ENCODE measurements around the gene TNNI2.

DNA sequence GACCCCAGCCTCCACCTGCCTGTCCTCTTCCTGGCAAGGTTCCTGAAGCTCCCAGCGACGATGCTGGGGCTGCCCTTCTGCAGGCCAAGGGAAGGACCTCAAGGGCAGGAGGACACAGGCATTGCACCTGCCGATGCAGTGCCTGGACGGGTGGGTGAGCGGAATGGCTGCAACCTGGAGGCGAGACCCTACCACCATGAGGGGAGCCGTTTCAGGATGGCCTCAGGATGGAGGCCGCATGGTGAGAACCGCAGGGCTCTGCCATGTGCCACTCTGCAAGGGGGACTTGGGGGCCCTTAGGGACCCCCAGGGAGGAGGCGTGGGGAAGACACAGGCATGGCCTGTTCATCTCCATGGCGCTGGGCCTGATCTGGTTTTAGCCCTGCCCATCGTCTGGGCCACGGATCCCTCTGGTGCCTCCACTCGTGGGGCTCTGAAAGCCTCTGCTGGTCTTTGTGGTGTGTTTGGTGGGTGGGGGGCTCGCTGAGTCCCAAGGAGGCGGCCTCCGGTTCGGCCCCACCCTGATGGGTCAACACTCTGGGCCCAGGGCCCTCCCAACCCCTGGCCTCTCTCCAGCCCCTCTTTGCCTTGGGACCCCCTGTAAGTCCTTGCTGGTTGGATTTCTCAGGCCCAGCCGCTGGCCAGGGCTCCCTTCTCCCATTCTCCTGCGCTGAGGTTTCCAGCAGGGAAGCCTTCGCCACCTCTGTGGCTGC is 12.8 kb downstream of the TNNI2 start:
- TF ChIP-seq, protein P1, sequence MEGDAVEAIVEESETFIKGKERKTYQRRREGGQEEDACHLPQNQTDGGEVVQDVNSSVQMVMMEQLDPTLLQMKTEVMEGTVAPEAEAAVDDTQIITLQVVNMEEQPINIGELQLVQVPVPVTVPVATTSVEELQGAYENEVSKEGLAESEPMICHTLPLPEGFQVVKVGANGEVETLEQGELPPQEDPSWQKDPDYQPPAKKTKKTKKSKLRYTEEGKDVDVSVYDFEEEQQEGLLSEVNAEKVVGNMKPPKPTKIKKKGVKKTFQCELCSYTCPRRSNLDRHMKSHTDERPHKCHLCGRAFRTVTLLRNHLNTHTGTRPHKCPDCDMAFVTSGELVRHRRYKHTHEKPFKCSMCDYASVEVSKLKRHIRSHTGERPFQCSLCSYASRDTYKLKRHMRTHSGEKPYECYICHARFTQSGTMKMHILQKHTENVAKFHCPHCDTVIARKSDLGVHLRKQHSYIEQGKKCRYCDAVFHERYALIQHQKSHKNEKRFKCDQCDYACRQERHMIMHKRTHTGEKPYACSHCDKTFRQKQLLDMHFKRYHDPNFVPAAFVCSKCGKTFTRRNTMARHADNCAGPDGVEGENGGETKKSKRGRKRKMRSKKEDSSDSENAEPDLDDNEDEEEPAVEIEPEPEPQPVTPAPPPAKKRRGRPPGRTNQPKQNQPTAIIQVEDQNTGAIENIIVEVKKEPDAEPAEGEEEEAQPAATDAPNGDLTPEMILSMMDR (conservative IDR thresholded peaks at IDR 0.05 in 1 of 2, IDR thresholded peaks at IDR 0.05 in 1 of 2; ENCODE audit: low read depth in 1 of 2, low read length in 2 of 2): no peak
- TF ChIP-seq EZH2 (IDR thresholded peaks at IDR 0.05; ENCODE audit: low read length, missing control alignments): no peak
